ENCODE measurements around the gene CLHC1. TPM values are rescaled to one million over a fixed set of nuclear protein-coding genes. Genes with fewer than 3 reads are reported as not detected.
A peak's percentile ranks its signal among the peaks of the same experiment; 100 is the strongest.

CLHC1 gene
- total RNA-seq, 4 donors from 2014 or later: 3.0 to 16.8 (median 3.8) TPM

DNA sequence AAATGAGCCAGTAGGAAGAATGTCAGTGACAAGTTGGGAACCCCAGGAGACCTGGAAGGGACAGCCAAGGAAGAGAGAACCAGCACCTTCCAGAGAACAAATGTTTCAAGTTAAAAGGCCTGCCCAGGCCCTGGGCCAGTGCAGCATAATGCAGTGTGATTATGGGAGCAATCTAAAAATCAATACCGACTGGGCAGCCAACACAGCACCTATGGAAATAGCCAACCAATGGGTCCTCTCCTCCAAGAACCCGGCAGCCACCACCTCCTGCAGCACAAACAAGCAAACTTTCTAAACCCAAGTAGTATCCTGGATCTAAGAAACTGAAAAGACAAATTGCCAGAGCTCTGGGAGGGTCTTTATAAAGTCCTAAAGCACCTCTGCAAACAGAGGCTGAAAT is 71.7 kb downstream of the CLHC1 start:
- H3K36me3 ChIP-seq: no peaks in the 10 kb centered on the region
- TF ChIP-seq, protein P1, sequence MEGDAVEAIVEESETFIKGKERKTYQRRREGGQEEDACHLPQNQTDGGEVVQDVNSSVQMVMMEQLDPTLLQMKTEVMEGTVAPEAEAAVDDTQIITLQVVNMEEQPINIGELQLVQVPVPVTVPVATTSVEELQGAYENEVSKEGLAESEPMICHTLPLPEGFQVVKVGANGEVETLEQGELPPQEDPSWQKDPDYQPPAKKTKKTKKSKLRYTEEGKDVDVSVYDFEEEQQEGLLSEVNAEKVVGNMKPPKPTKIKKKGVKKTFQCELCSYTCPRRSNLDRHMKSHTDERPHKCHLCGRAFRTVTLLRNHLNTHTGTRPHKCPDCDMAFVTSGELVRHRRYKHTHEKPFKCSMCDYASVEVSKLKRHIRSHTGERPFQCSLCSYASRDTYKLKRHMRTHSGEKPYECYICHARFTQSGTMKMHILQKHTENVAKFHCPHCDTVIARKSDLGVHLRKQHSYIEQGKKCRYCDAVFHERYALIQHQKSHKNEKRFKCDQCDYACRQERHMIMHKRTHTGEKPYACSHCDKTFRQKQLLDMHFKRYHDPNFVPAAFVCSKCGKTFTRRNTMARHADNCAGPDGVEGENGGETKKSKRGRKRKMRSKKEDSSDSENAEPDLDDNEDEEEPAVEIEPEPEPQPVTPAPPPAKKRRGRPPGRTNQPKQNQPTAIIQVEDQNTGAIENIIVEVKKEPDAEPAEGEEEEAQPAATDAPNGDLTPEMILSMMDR (IDR thresholded peaks at IDR 0.05): no peak
- TF ChIP-seq EP300 (IDR thresholded peaks at IDR 0.05) (no peak), POLR2A (IDR thresholded peaks at IDR 0.05) (no peak), POLR2AphosphoS5 (IDR thresholded peaks at IDR 0.05) (no peak)
- no peaks in the 10 kb centered on the region for H3K27me3 ChIP-seq
- 100% methylated on average over 1 to 2 of the region's 2 CpGs for WGBS, 2 donors (ENCODE audit: low coverage in 1 of 2)
- no peak overlapping the region for H3K27ac ChIP-seq
- no peaks in the 10 kb centered on the region for H3K9me3 ChIP-seq
- H3K4me3 ChIP-seq: no peak overlapping the region
- peaks cover 19 to 91% (median 47%) of the 10 kb centered on the region in 3 donors for H3K4me1 ChIP-seq
- ATAC-seq: no peak

DNA sequence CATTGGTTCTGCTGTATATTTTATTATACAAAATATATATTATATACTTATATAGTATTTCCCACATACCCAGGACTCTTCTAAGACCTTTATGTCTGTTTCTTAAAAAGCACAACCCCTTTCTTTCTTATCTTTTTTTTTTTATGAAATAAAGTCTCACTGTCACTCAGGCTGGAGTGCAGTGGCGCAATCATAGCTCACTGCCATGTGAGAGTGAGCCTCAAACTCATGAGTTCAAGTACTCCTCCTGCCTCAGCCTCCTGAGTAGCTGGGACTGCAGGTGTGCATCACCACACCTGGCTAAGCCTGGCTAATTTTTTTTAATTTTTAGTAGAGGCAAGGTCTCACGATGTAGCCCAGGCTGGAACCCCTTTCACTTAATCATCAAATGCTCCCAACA is 72.3 kb downstream of the CLHC1 start:
- H3K27ac ChIP-seq: peak overlapping the region in 1 of 4 donors; percentile 78

DNA sequence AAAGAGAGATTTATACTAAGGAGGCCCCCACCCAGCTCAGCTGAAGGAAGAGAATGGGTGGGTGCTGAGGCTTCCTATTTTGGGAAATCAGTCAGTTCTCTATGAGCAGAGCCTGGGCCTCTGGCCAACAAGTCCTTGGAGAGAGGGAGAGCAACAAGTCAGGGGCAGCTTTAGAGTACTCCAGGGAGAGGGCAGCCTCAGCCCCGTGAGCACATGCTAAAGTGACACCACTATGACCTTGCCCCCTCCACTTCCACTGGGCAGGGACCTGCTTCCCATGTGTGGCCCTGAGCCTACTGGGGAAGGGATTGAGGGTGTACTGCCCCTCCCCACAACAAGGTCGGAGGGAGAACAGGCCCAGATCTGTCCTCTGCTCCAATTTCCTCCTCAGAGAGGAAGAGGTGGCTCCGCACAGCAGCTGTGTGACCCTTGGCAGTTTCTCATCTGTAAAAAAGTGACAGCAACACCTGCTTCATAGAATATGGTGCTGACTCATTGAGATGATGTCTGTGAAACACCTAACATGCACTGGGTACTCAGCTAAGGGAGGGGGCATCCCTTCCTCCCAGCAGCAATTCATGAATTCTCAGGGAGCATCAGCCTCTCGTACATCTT is 72.9 kb downstream of the CLHC1 start:
- Histone ChIP-seq H3K9me3 (no peaks in the 10 kb centered on the region), H3K4me1 (peaks cover 29 to 91% (median 58%) of the 10 kb centered on the region in 3 donors), H3K27me3 (no peaks in the 10 kb centered on the region), H3K36me3 (no peaks in the 10 kb centered on the region), H3K27ac (peak overlapping the region in 3 of 4 donors; percentile 78 to 85 (median 79)), H3K4me3 (no peak overlapping the region)
- 33 to 50% methylated on average over 1 of the region's 4 CpGs for WGBS, 2 donors (ENCODE audit: low coverage in 1 of 2)
- TF ChIP-seq EP300 (IDR thresholded peaks at IDR 0.05) (no peak), POLR2A (IDR thresholded peaks at IDR 0.05) (no peak), POLR2AphosphoS5 (IDR thresholded peaks at IDR 0.05) (no peak)
- TF ChIP-seq, protein P1 (IDR thresholded peaks at IDR 0.05): no peak
- ATAC-seq: peak; percentile 27

More for the DNA sequence above, 72.3 kb downstream of the CLHC1 start:
- H3K9me3 ChIP-seq: no peaks in the 10 kb centered on the region
- H3K4me3 ChIP-seq: no peak overlapping the region
- peaks cover 24 to 91% (median 53%) of the 10 kb centered on the region in 3 donors for H3K4me1 ChIP-seq
- H3K27me3 ChIP-seq: no peaks in the 10 kb centered on the region
- ATAC-seq: no peak
- TF ChIP-seq, protein P1 (IDR thresholded peaks at IDR 0.05): no peak
- TF ChIP-seq POLR2A (IDR thresholded peaks at IDR 0.05) (no peak), EP300 (IDR thresholded peaks at IDR 0.05) (no peak), POLR2AphosphoS5 (IDR thresholded peaks at IDR 0.05) (no peak)
- 87 to 100% methylated on average over 2 of the region's 2 CpGs for WGBS, 2 donors (ENCODE audit: low coverage in 1 of 2)
- H3K36me3 ChIP-seq: no peaks in the 10 kb centered on the region

DNA sequence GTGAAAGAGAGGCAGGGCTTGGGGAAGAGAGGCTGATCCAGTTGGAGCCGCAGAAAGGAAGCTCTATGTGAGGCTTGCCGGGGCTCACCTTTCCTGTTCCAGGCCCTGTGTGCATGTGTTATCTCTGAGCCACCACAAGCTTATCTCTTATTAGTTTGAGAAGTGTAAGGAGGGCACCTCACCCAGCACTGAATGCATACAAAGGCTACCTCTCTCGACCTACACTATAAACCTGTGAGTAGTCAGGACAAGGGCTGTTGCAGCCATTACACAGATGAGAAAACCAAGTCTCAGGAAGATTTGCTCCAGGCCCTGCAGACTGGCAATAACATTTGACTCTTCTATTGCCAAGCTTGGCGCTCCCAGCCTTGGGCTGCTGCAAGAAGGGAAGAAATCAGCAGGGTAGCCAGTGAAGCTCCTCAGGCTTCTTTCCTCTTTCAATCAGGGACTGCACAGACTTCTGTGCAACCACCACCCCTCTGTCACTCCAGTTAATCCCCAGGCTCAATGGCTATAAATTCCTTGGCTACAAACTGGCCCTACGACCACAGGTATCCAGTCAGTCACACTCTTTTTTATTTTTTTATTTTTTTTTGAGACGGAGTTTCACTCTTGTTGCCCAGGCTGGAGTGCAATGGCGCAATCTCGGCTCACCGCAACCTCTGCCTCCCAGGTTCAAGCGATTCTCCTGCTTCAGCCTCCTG is 73.8 kb downstream of the CLHC1 start:
- Histone ChIP-seq H3K9me3 (no peaks in the 10 kb centered on the region), H3K27ac (peak overlapping the region; percentile 78 to 85 (median 78)), H3K27me3 (no peaks in the 10 kb centered on the region), H3K4me1 (peaks cover 34 to 91% (median 58%) of the 10 kb centered on the region in 3 donors), H3K4me3 (no peak overlapping the region), H3K36me3 (no peaks in the 10 kb centered on the region)
- TF ChIP-seq POLR2AphosphoS5 (IDR thresholded peaks at IDR 0.05): no peak
- WGBS, 2 donors (ENCODE audit: low coverage in 1 of 2): 66 to 71% methylated on average over 7 to 9 of the region's 10 CpGs
- no peak for ATAC-seq

DNA sequence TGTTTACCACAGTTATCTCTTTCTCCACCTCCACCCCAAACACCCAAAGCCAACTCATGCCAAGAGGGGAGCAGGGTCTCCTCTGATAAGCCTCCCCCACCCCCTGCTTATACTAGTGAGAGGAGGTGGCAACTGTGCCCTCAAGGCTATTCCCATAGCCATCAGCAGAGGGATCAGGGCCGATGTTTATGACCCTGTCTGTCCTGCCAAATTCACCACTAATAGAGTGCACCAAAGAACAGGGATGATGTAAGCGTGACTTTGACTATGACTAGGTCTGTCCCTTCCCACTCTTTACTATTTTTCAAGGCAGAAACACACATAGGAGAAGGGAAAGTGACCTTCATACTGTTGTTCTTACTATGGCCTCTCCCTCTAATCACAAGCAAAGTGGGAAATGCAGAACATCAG is 74.6 kb downstream of the CLHC1 start:
- Histone ChIP-seq H3K4me3 (no peak overlapping the region), H3K27me3 (no peaks in the 10 kb centered on the region), H3K9me3 (no peaks in the 10 kb centered on the region), H3K27ac (peak overlapping the region; percentile 78 to 85 (median 78)), H3K36me3 (no peaks in the 10 kb centered on the region), H3K4me1 (peaks cover 40 to 93% (median 58%) of the 10 kb centered on the region in 3 donors)
- 14 to 64% methylated on average over 2 of the region's 2 CpGs for whole genome bisulfite sequencing, 2 donors (ENCODE audit: low coverage in 1 of 2)
- TF ChIP-seq POLR2AphosphoS5 (IDR thresholded peaks at IDR 0.05) (peak; percentile 54), POLR2A (IDR thresholded peaks at IDR 0.05) (no peak)
- no peak for ATAC-seq
